ENCODE results near the gene PDE5A.

- TF ChIP-seq CTCF (IDR thresholded peaks at IDR 0.05) = no peak
- TF ChIP-seq POLR2A (IDR thresholded peaks at IDR 0.05) = no peak
Observed at GRCh38 chr4:119647558-119647957, 19.0 kb upstream of the PDE5A start.
